Cardiac fibroblast (primary cell): ENCODE results near the gene CNN2.

Source experiments
- DNase-seq, 2 donors: peaks; one replicate each; pipeline versions ENCODE4 v3.0.0 to v3.0.0-alpha.2; 2010; ENCODE audit warnings: low read depth in 2 of 2
- H3K4me3 ChIP-seq, 2 donors: replicated peaks in 1 of 2; 1 replicate in 1 of 2; 2 replicates in 1 of 2; pipeline ENCODE4 v1.5.1; 2011; ENCODE audit warnings: low read depth in 2 of 2, low read length in 2 of 2, mild to moderate bottlenecking in 2 of 2, moderate library complexity in 1 of 2
- CTCF ChIP-seq: IDR thresholded peaks from one replicate; pipeline ENCODE4 v1.5.1; 2011; ENCODE audit warnings: low read depth, mild to moderate bottlenecking, low read length, inconsistent platforms

CNN2 gene

GRCh38 chr19:1047696-1048147, 21.3 kb downstream of the CNN2 start:
- no peak overlapping the region for H3K4me3 ChIP-seq
- DNase-seq = no peak
- no peak for TF ChIP-seq CTCF

DNA sequence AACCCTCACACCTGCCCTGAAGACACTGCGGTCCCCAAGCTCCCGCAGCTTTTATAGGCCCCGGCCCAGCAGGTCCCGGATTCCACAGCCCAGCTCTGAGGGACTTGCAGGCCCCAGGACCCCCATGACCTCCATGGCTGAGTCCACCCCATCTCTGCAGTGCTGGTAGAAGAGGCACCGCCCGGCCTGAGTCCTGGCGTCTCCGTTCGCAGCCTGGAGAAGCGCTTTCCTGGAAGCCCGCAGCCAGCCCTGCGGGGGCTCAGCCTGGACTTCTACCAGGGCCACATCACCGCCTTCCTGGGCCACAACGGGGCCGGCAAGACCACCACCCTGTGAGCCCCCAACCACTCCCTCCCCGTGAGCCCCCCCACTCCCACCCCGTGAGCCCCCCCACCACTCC, 22.7 kb downstream of the CNN2 start:
- TF ChIP-seq CTCF = no peak
- DNase-seq = no peak
- no peak overlapping the region for H3K4me3 ChIP-seq

DNA sequence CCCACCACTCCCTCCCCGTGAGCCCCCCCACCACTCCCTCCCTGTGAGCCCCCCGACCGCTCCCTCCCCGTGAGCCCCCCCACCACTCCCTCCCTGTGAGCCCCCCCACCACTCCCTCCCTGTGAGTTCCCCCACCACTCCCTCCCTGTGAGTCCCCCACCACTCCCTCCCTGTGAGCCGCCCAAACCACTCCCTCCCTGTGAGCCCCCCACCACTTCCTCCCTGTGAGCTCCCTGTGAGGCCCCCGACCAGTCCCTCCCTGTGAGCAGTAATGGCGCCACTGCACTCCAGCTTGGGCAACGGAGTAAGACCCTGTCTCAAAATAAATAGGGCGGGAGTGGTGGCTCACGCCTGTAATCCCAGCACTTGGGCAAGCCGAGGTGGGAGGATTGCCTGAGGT, 23.4 kb downstream of the CNN2 start:
- no peak overlapping the region for H3K4me3 ChIP-seq
- DNase-seq = no peak
- no peak for TF ChIP-seq CTCF

- H3K4me3 ChIP-seq = no peak overlapping the region
- no peak for TF ChIP-seq CTCF
- DNase-seq = no peak
Measured at GRCh38 chr19:1050989-1051788, 24.8 kb downstream of the CNN2 start.

GRCh38 chr19:1051791-1052190, 25.4 kb downstream of the CNN2 start:
- no peak for TF ChIP-seq CTCF
- H3K4me3 ChIP-seq = no peak overlapping the region
- DNase-seq = no peak

DNA sequence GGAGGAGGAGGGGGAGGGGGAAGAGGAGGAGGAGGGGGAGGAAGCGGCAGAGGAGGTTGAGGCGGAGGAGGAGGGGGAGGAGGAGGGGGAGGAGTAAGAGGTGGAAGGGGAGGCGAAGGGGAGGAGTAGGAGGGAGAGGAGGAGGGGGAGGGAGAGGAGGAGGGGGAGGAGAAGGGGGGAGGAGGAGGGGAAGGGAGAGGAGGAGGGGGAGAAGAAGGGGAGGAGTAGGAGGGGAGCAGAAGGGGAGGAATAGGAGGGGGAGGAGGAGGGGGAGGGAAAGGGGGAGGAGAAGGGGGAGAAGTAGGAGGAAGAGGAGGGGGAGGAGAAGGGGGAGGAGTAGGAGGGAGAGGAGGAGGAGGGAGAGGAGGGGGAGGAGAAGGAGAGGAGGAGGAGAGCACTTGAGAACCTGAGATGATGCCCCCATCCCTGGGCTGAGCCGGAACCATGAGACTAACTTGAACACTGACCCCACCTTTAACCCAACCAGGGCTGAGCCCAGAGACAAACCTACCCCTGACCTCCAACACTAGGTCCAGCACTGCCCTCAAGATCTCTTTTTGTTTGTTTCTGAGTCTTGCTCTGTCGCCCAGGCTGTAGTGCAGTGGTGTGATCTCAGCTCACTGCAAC, 26.1 kb downstream of the CNN2 start:
- H3K4me3 ChIP-seq = no peak overlapping the region
- no peak for TF ChIP-seq CTCF
- no peak for DNase-seq
